Stimulated activated CD8-positive, alpha-beta memory T cell treated with anti-CD3 and anti-CD28 coated beads, Interleukin-7, amount 100 ng/mL, for 1 hour (primary cell): ENCODE data around the gene CCL8.

ENCODE experiments used
- DNase-seq, 2 donors: peaks; one replicate each; pipeline ENCODE4 v3.0.0-alpha.2; 2020; ENCODE audit warnings: low read depth in 2 of 2

The CCL8 gene

GRCh38 chr17:34367486-34368195 is 48.4 kb downstream of the CCL8 start:
- DNase-seq, result no peak

- no peak for DNase-seq
These were observed 49.1 kb downstream of the CCL8 start for GRCh38 chr17:34368196-34368945.

GRCh38 chr17:34368946-34369500 is 49.8 kb downstream of the CCL8 start:
- DNase-seq, result no peak

DNA sequence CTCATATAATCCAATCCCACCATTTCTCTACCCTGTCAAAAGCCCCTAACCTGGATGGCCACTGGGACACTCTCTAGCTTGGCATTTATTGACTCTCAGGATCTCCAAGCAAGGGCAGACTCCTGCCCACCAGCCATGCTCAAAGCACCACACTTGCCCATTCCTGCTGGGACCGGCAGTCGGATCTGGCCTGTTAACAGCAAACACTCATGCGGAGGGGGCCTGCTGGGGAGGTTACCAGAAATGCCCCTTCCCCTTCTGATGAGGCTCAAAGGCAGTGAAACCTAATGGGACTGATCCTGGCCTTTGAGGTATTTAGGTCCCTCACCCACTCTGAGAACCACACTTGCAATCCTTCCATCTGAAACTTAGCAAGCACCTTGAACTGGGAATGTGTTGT is 50.3 kb downstream of the CCL8 start:
- DNase-seq, result no peak

DNA sequence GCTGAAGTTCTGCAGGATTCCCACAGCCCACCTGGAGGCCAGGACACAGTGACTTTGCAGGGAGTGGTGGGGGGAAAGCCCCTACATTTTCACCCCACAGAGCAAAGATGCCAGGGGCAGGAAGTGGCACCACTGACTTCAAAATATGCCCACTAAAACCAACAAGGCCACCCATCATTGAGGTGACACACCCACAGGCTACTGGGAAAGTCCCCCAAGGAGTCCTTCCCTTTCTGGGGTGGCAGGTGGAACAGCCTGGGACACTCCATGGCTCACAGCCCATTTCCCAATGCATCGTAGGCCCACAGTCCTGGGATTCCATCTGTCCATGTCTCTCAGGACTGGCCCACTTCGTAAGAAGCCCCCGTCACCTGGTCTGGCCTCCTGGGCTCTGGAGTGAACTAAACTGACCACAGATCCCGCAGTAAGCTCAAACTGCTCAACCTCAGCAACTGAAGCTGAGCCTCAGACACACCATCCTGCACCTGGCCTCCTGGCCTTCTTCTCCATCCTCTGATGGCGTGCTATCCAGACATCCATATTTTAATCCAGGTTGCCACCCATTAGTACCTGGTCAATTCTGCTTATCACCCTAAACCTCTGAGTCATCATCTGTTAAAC is 51.3 kb downstream of the CCL8 start:
- DNase-seq, result no peak

GRCh38 chr17:34370997-34371395 is 51.8 kb downstream of the CCL8 start:
- DNase-seq, result no peak
